AG04450 (cell line): ENCODE measurements around the gene ATP1A1. TPM values are rescaled to one million over a fixed set of nuclear protein-coding genes. Genes with fewer than 3 reads are reported as not detected.

Experiments used
- CTCF ChIA-PET: fragments of 300-600, 350-600 bp; formaldehyde crosslinking; extraction: SDS; loops from one replicate; lab custom pipeline; 2022; ENCODE audit warnings: antibody characterized with exemption, inconsistent platforms; lab: Charles Lee
- POLR2A ChIA-PET: fragments of 350-600 bp; formaldehyde crosslinking; extraction: SDS; loops from one replicate; lab custom pipeline; 2021; ENCODE audit warnings: antibody characterized with exemption, inconsistent platforms; lab: Yijun Ruan, JAX
- DNase-seq: peaks from one replicate; pipeline ENCODE4 v3.0.0-alpha.2; 2011; ENCODE audit warnings: low read depth, low spot score
- H3K27ac ChIP-seq: one replicate; pipeline ENCODE4 v1.5.1; 2012; ENCODE audit warnings: low read depth, low read length, control low read depth
- H3K27me3 ChIP-seq: one replicate; pipeline ENCODE4 v1.6.0; 2012; ENCODE audit warnings: low read length; ENCODE audit not compliant: control insufficient read depth, insufficient read depth
- H3K4me3 ChIP-seq: 2 replicates; pipeline ENCODE4 v1.5.1; 2011; ENCODE audit warnings: mild to moderate bottlenecking, low read depth, low read length, control low read depth
- H3K9me3 ChIP-seq: 2 replicates; pipeline ENCODE4 v1.5.1; 2012; ENCODE audit warnings: low read length; ENCODE audit not compliant: control insufficient read depth, insufficient read depth
- CTCF ChIP-seq: IDR thresholded peaks from 2 replicates; pipeline ENCODE4 v1.5.1; 2011; ENCODE audit warnings: low read depth, low read length, control low read depth, inconsistent platforms
- polyA plus RNA-seq: library from polyadenylated mRNA; depleted of rRNA; stranded (reverse); fragments of >200 nt; gene quantifications from 2 replicates; pipeline ENCODE4 v1.2.3, GENCODE V29; 2011

The ATP1A1 gene
- polyA plus RNA-seq, 1 experiment = 194 TPM

- H3K9me3 ChIP-seq = no peaks in the 10 kb centered on the region
- ChIA-PET POLR2A (no interaction called here), CTCF (interaction anchor here (1.7 kb wide), 1 partner anchor 72 kb away, joined by 7 read pairs; no protein-coding TSS in a partner anchor)
- H3K4me3 ChIP-seq = no peak overlapping the region
- DNase-seq = no peak
- TF ChIP-seq CTCF = no peak
- no peak overlapping the region for H3K27ac ChIP-seq
- no peaks in the 10 kb centered on the region for H3K27me3 ChIP-seq
Measured at GRCh38 chr1:116413414-116413813, 40.4 kb downstream of the ATP1A1 start.

DNA sequence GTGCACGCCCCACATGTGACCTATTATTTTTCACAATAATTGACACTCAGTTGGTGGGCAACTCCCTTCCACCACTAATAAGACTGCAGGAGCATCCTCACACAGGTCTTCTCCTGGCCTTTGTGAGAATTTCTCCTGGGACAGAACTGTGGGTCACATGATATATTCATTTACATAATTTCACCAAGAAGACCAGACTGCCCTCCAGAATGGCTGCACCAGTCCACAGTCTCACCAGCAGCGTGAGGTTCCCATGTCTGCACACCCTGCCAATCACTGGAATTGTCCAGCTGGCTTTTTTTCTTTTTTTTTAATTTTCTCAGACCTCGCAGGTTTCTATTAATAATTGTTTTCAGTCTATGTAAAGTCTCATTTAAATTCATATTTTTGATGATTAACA, 41.3 kb downstream of the ATP1A1 start:
- ChIA-PET CTCF (no interaction called here), POLR2A (no interaction called here)
- Histone ChIP-seq H3K27me3 (no peaks in the 10 kb centered on the region), H3K4me3 (no peak overlapping the region), H3K9me3 (no peaks in the 10 kb centered on the region), H3K27ac (no peak overlapping the region)
- no peak for TF ChIP-seq CTCF
- no peak for DNase-seq

GRCh38 chr1:116415200-116415698, 42.2 kb downstream of the ATP1A1 start:
- CTCF ChIA-PET = interaction anchor here (0.6 to 2.8 kb wide), 2 partner anchors 70 to 159 kb away, joined by 3 to 15 read pairs; no protein-coding TSS in a partner anchor
- POLR2A ChIA-PET = no interaction called here

GRCh38 chr1:116415699-116416533, 42.9 kb downstream of the ATP1A1 start:
- no peak for TF ChIP-seq CTCF
- H3K27me3 ChIP-seq = peaks cover 2% of the 10 kb centered on the region
- H3K27ac ChIP-seq = no peak overlapping the region
- no peaks in the 10 kb centered on the region for H3K9me3 ChIP-seq
- no peak for DNase-seq
- POLR2A ChIA-PET = no interaction called here
- H3K4me3 ChIP-seq = no peak overlapping the region
- CTCF ChIA-PET = interaction anchor here (0.6 to 2.8 kb wide), 3 partner anchors 69 to 158 kb away, joined by 3 to 15 read pairs (median 4); no protein-coding TSS in a partner anchor

More at GRCh38 chr1:116415200-116415698, 42.2 kb downstream of the ATP1A1 start:
- H3K27ac ChIP-seq = no peak overlapping the region
- no peak for TF ChIP-seq CTCF
- H3K4me3 ChIP-seq = no peak overlapping the region
- no peaks in the 10 kb centered on the region for H3K9me3 ChIP-seq
- no peak for DNase-seq
- H3K27me3 ChIP-seq = no peaks in the 10 kb centered on the region
